ENCODE results near the gene VWC2L. TPM values are rescaled to one million over a fixed set of nuclear protein-coding genes. Genes with fewer than 3 reads are reported as not detected.

Gene VWC2L
- total and polyA plus RNA-seq, 2 donors (not counting 3 experiments of a cell fraction or from before 2014, with no cell fraction given), result not detected

DNA sequence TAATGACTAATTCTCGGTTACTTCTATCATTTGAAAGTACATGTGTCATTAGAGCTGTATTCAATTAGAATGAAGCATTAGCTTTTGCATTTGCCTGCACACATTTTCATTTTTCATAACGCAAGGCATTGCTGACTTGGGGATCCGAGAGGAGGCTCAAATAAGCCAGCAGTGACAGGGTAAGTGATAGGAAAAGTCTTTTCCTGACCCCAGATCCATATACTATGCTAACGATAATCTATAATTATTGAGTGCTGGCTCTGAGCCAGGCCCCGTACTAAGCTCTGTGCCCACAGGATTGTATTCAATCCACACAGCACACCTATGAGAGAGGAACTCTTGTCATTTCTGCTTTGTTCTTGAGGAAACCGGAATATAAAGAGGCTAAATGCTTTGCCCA, 168.2 kb downstream of the VWC2L start:
- BruUV-seq (replicated peaks), result no TSS peak
- no peak overlapping the region for H3K4me3 ChIP-seq (replicated peaks in 1 of 3; ENCODE audit: insufficient read depth in 1 of 3, low read depth in 1 of 3, low read length in 3 of 3)
- H3K36me3 ChIP-seq (ENCODE audit: control insufficient read depth in 2 of 2, extremely low read depth in 1 of 2, insufficient read depth in 2 of 2, low read length in 2 of 2), result no peaks in the 10 kb centered on the region
- no peaks in the 10 kb centered on the region for H3K27me3 ChIP-seq (ENCODE audit: control insufficient read depth in 2 of 2, insufficient read depth in 2 of 2, low read length in 2 of 2)
- intact Hi-C loops (cut with micrococcal nuclease) (no loop called here), dilution Hi-C loops (cut with MboI; ENCODE audit: extremely low pct_ligation_motif_present, low sequenced_read_pairs) (no loop called here)
- DNase-seq (ENCODE audit: low read depth, low spot score) (no peak), FAIRE-seq (no peak)
- no peak overlapping the region for H3K27ac ChIP-seq (ENCODE audit: insufficient read depth, low read depth, low read length)
- ChIA-PET CTCF (no interaction called here), POLR2A (no interaction called here)
- no peaks in the 10 kb centered on the region for H3K79me2 ChIP-seq (ENCODE audit: control insufficient read depth, insufficient read depth, low read length)
- H3K9me3 ChIP-seq (replicated peaks; ENCODE audit: control insufficient read depth, insufficient read depth, low read length), result no peaks in the 10 kb centered on the region
- H2AFZ ChIP-seq (ENCODE audit: low read depth, low read length), result no peak overlapping the region
- H3K9ac ChIP-seq (replicated peaks; ENCODE audit: extremely low read depth, insufficient read depth, low read length), result no peak overlapping the region
- H4K20me1 ChIP-seq (replicated peaks; ENCODE audit: control insufficient read depth, extremely low read depth, insufficient read depth, low read length), result no peaks in the 10 kb centered on the region
- TF ChIP-seq GATA2 (IDR thresholded peaks at IDR 0.05; ENCODE audit: insufficient read depth, insufficient read length, low read depth, low read length) (no peak), EZH2 (IDR thresholded peaks at IDR 0.05; ENCODE audit: borderline replicate concordance, low read depth, low read length, severe bottlenecking) (no peak), MYC (IDR thresholded peaks at IDR 0.05; ENCODE audit: low read depth, low read length) (no peak), POLR2AphosphoS5 (IDR thresholded peaks at IDR 0.05; ENCODE audit: insufficient read depth, low read depth, low read length) (no peak), FOS (IDR thresholded peaks at IDR 0.05; ENCODE audit: borderline replicate concordance, insufficient read depth, low read length) (no peak), POLR2A (IDR thresholded peaks at IDR 0.05; ENCODE audit: low read depth, low read length) (no peak)
- TF ChIP-seq, protein P1, sequence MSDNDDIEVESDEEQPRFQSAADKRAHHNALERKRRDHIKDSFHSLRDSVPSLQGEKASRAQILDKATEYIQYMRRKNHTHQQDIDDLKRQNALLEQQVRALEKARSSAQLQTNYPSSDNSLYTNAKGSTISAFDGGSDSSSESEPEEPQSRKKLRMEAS (IDR thresholded peaks at IDR 0.05; ENCODE audit: insufficient read depth, insufficient read length), result no peak
- TF ChIP-seq, protein P2, sequence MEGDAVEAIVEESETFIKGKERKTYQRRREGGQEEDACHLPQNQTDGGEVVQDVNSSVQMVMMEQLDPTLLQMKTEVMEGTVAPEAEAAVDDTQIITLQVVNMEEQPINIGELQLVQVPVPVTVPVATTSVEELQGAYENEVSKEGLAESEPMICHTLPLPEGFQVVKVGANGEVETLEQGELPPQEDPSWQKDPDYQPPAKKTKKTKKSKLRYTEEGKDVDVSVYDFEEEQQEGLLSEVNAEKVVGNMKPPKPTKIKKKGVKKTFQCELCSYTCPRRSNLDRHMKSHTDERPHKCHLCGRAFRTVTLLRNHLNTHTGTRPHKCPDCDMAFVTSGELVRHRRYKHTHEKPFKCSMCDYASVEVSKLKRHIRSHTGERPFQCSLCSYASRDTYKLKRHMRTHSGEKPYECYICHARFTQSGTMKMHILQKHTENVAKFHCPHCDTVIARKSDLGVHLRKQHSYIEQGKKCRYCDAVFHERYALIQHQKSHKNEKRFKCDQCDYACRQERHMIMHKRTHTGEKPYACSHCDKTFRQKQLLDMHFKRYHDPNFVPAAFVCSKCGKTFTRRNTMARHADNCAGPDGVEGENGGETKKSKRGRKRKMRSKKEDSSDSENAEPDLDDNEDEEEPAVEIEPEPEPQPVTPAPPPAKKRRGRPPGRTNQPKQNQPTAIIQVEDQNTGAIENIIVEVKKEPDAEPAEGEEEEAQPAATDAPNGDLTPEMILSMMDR (IDR thresholded peaks at IDR 0.05; ENCODE audit: extremely low read depth in 1 of 2, insufficient read depth in 1 of 2, low read depth in 1 of 2, low read length in 2 of 2), result no peak
- no peak overlapping the region for H3K4me2 ChIP-seq (ENCODE audit: insufficient read depth, low read length)
- no peaks in the 10 kb centered on the region for H3K4me1 ChIP-seq (ENCODE audit: control insufficient read depth, extremely low read depth, insufficient read depth, low read length)
- no peaks in the 10 kb centered on the region for H3K9me1 ChIP-seq (replicated peaks; ENCODE audit: control insufficient read depth, extremely low read depth, insufficient read depth, low read length)
